GM18526 (cell line): ENCODE results near the gene ZNF750.

Experiments
- POLR2A ChIP-seq: IDR thresholded peaks from 3 replicates; pipeline ENCODE4 v1.6.1; 2011; ENCODE audit not compliant: insufficient read length; ENCODE audit errors: extremely low read depth

The ZNF750 gene

GRCh38 chr17:82876602-82877379 lies 37.0 kb upstream of the ZNF750 start:
- TF ChIP-seq POLR2A = no peak

- TF ChIP-seq POLR2A = no peak
These were observed 36.3 kb upstream of the ZNF750 start for GRCh38 chr17:82876149-82876548.

GRCh38 chr17:82875407-82875856 lies 35.6 kb upstream of the ZNF750 start:
- TF ChIP-seq POLR2A = no peak

GRCh38 chr17:82874011-82874835 lies 34.4 kb upstream of the ZNF750 start:
- no peak for TF ChIP-seq POLR2A

GRCh38 chr17:82873521-82873920 lies 33.7 kb upstream of the ZNF750 start:
- no peak for TF ChIP-seq POLR2A

GRCh38 chr17:82872591-82873520 lies 33.0 kb upstream of the ZNF750 start:
- no peak for TF ChIP-seq POLR2A

GRCh38 chr17:82871776-82872561 lies 32.1 kb upstream of the ZNF750 start:
- no peak for TF ChIP-seq POLR2A

GRCh38 chr17:82871056-82871775 lies 31.4 kb upstream of the ZNF750 start:
- no peak for TF ChIP-seq POLR2A

GRCh38 chr17:82870541-82870940 lies 30.7 kb upstream of the ZNF750 start:
- no peak for TF ChIP-seq POLR2A

- TF ChIP-seq POLR2A = no peak
These were observed 30.3 kb upstream of the ZNF750 start for GRCh38 chr17:82870091-82870491.

GRCh38 chr17:82869536-82869935 lies 29.7 kb upstream of the ZNF750 start:
- no peak for TF ChIP-seq POLR2A

GRCh38 chr17:82868715-82869131 lies 28.9 kb upstream of the ZNF750 start:
- TF ChIP-seq POLR2A = no peak

- no peak for TF ChIP-seq POLR2A
These were observed 28.0 kb upstream of the ZNF750 start for GRCh38 chr17:82867763-82868325.
